Activated naive CD8-positive, alpha-beta T cell treated with anti-CD3 and anti-CD28 coated beads, Interleukin-2, amount 50 U/mL, for 24 hours (primary cell): ENCODE measurements around the gene CCR9.
A peak's percentile ranks its signal among the peaks of the same experiment; 100 is the strongest.
"Not testable (repeated sequence)": the region's sequence is repeated elsewhere in the genome, so short reads cannot be mapped to it uniquely, and the experiment has no call there.

Experiments
- ATAC-seq: fragments of 150-1000 bp; cut with Tn5 transposase; one replicate; pipeline ENCODE4 v1.10.0; 2021
- DNase-seq: peaks from one replicate; pipeline ENCODE4 v3.0.0; 2021
- H3K27ac Mint-ChIP-seq: one replicate; pipeline ENCODE4 v1.8.0; 2021; ENCODE audit warnings: mild to moderate bottlenecking, mixed read lengths
- H3K27me3 Mint-ChIP-seq: one replicate; pipeline ENCODE4 v1.8.0; 2021; ENCODE audit warnings: mixed read lengths
- H3K36me3 Mint-ChIP-seq: one replicate; pipeline ENCODE4 v1.8.0; 2021; ENCODE audit warnings: low read depth, mixed read lengths
- H3K4me1 Mint-ChIP-seq: one replicate; pipeline ENCODE4 v1.8.0; 2021; ENCODE audit warnings: mixed read lengths
- H3K4me3 Mint-ChIP-seq: one replicate; pipeline ENCODE4 v1.8.0; 2021; ENCODE audit warnings: mild to moderate bottlenecking, moderate library complexity, mixed read lengths
- H3K9me3 Mint-ChIP-seq: one replicate; pipeline ENCODE4 v1.8.0; 2021; ENCODE audit warnings: mixed read lengths

Gene CCR9

GRCh38 chr3:45885979-45886705, at the start of gene CCR9:
TSS of gene CCR9 (plus strand) at chr3:45886543. CDS start at chr3:45894934, 8,391 bp downstream.
- DNase-seq: no peak
- H3K36me3 Mint-ChIP-seq: no peaks in the 10 kb centered on the region
- H3K9me3 Mint-ChIP-seq: no peaks in the 10 kb centered on the region
- ATAC-seq: no peak
- H3K4me1 Mint-ChIP-seq: peaks cover 26% of the 10 kb centered on the region
- H3K27ac Mint-ChIP-seq: no peak within 1 kb of the TSS
- H3K27me3 Mint-ChIP-seq: peaks cover 39% of the 10 kb centered on the region
- no peak within 1 kb of the TSS for H3K4me3 Mint-ChIP-seq

- DNase-seq (no peak), ATAC-seq (no peak)
- Mint-ChIP-seq H3K27ac (no peak overlapping the region), H3K36me3 (peaks cover 2% of the 10 kb centered on the region), H3K9me3 (no peaks in the 10 kb centered on the region), H3K4me3 (no peak overlapping the region), H3K4me1 (peaks cover 16% of the 10 kb centered on the region), H3K27me3 (no peaks in the 10 kb centered on the region)
Observed at GRCh38 chr3:45838466-45838865, 47.9 kb upstream of the CCR9 start.

- peaks cover 4% of the 10 kb centered on the region for H3K27me3 Mint-ChIP-seq
- no peaks in the 10 kb centered on the region for H3K9me3 Mint-ChIP-seq
Observed at GRCh38 chr3:45841420-45841756, 45.0 kb upstream of the CCR9 start.

GRCh38 chr3:45841757-45842491, 44.4 kb upstream of the CCR9 start, which contains the start of gene LZTFL1:
TSS of gene LZTFL1 (minus strand) at chr3:45842119. CDS start at chr3:45841991, 128 bp downstream.
- peak within 1 kb of the TSS; percentile 80 for H3K27ac Mint-ChIP-seq
- ATAC-seq (peak; percentile 91), DNase-seq (peak; percentile 88)
- H3K36me3 Mint-ChIP-seq: no peaks in the 10 kb centered on the region
- no peaks in the 10 kb centered on the region for H3K9me3 Mint-ChIP-seq
- H3K27me3 Mint-ChIP-seq: peaks cover 5% of the 10 kb centered on the region
- peaks cover 16% of the 10 kb centered on the region for H3K4me1 Mint-ChIP-seq
- H3K4me3 Mint-ChIP-seq: peak within 1 kb of the TSS; percentile 85

More at GRCh38 chr3:45841420-45841756, 45.0 kb upstream of the CCR9 start:
- H3K4me1 Mint-ChIP-seq: peaks cover 16% of the 10 kb centered on the region
- ATAC-seq (peak; percentile 8), DNase-seq (no peak)
- H3K27ac Mint-ChIP-seq: peak overlapping the region; percentile 80
- no peaks in the 10 kb centered on the region for H3K36me3 Mint-ChIP-seq
- peak overlapping the region; percentile 85 for H3K4me3 Mint-ChIP-seq

GRCh38 chr3:45842851-45843625, 43.3 kb upstream of the CCR9 start:
- H3K27me3 Mint-ChIP-seq: peaks cover 9% of the 10 kb centered on the region
- H3K4me3 Mint-ChIP-seq: peak overlapping the region; percentile 85
- H3K9me3 Mint-ChIP-seq: no peaks in the 10 kb centered on the region
- ATAC-seq (no peak), DNase-seq (no peak)
- H3K36me3 Mint-ChIP-seq: no peaks in the 10 kb centered on the region
- H3K27ac Mint-ChIP-seq: no peak overlapping the region
- H3K4me1 Mint-ChIP-seq: peaks cover 16% of the 10 kb centered on the region

GRCh38 chr3:45844616-45845015, 41.7 kb upstream of the CCR9 start:
- no peak overlapping the region for H3K27ac Mint-ChIP-seq
- H3K27me3 Mint-ChIP-seq: peaks cover 13% of the 10 kb centered on the region
- H3K9me3 Mint-ChIP-seq: no peaks in the 10 kb centered on the region
- ATAC-seq: no peak
- H3K36me3 Mint-ChIP-seq: no peaks in the 10 kb centered on the region
- H3K4me3 Mint-ChIP-seq: no peak overlapping the region
- DNase-seq: no peak
- H3K4me1 Mint-ChIP-seq: peaks cover 16% of the 10 kb centered on the region

- DNase-seq: no peak
- H3K36me3 Mint-ChIP-seq: no peaks in the 10 kb centered on the region
- ATAC-seq: no peak
- H3K4me3 Mint-ChIP-seq: no peak overlapping the region
- H3K27ac Mint-ChIP-seq: no peak overlapping the region
- H3K27me3 Mint-ChIP-seq: peaks cover 29% of the 10 kb centered on the region
- H3K9me3 Mint-ChIP-seq: no peaks in the 10 kb centered on the region
- H3K4me1 Mint-ChIP-seq: peaks cover 7% of the 10 kb centered on the region
Observed at GRCh38 chr3:45848392-45848791, 38.0 kb upstream of the CCR9 start.

GRCh38 chr3:45852828-45853227, 33.5 kb upstream of the CCR9 start:
- Mint-ChIP-seq H3K36me3 (no peaks in the 10 kb centered on the region), H3K4me1 (peaks cover 9% of the 10 kb centered on the region), H3K9me3 (peaks cover 5% of the 10 kb centered on the region), H3K4me3 (no peak overlapping the region), H3K27ac (no peak overlapping the region), H3K27me3 (peaks cover 45% of the 10 kb centered on the region)
- DNase-seq: no peak
- ATAC-seq: no peak

- Mint-ChIP-seq H3K27me3 (peaks cover 37% of the 10 kb centered on the region), H3K4me1 (peaks cover 17% of the 10 kb centered on the region)
- H3K36me3 Mint-ChIP-seq, H3K4me3 Mint-ChIP-seq, H3K27ac Mint-ChIP-seq, DNase-seq, ATAC-seq, H3K9me3 Mint-ChIP-seq: not testable (repeated sequence)
Observed at GRCh38 chr3:45856323-45856722, 30.0 kb upstream of the CCR9 start.

GRCh38 chr3:45857024-45857423, 29.3 kb upstream of the CCR9 start:
- Mint-ChIP-seq H3K27me3 (peaks cover 39% of the 10 kb centered on the region), H3K4me1 (peaks cover 17% of the 10 kb centered on the region)
- not testable (repeated sequence) for H3K4me3 Mint-ChIP-seq, H3K9me3 Mint-ChIP-seq, ATAC-seq, DNase-seq, H3K36me3 Mint-ChIP-seq, H3K27ac Mint-ChIP-seq

- Mint-ChIP-seq H3K4me3 (no peak overlapping the region), H3K9me3 (peaks cover 15% of the 10 kb centered on the region), H3K4me1 (peaks cover 10% of the 10 kb centered on the region), H3K36me3 (no peaks in the 10 kb centered on the region), H3K27me3 (peaks cover 51% of the 10 kb centered on the region), H3K27ac (no peak overlapping the region)
- no peak for ATAC-seq
- no peak for DNase-seq
Observed at GRCh38 chr3:45858809-45859543, 27.4 kb upstream of the CCR9 start.

GRCh38 chr3:45860481-45860880, 25.9 kb upstream of the CCR9 start:
- peaks cover 54% of the 10 kb centered on the region for H3K27me3 Mint-ChIP-seq

GRCh38 chr3:45861043-45861719, 25.2 kb upstream of the CCR9 start:
- no peak overlapping the region for H3K4me3 Mint-ChIP-seq

More at GRCh38 chr3:45860481-45860880, 25.9 kb upstream of the CCR9 start:
- Mint-ChIP-seq H3K9me3 (peaks cover 15% of the 10 kb centered on the region), H3K4me1 (peaks cover 20% of the 10 kb centered on the region), H3K27ac (no peak overlapping the region), H3K36me3 (no peaks in the 10 kb centered on the region), H3K4me3 (no peak overlapping the region)
- ATAC-seq (no peak), DNase-seq (no peak)

More at GRCh38 chr3:45861043-45861719, 25.2 kb upstream of the CCR9 start:
- H3K27me3 Mint-ChIP-seq: peaks cover 55% of the 10 kb centered on the region
- peaks cover 18% of the 10 kb centered on the region for H3K4me1 Mint-ChIP-seq
- peaks cover 13% of the 10 kb centered on the region for H3K9me3 Mint-ChIP-seq
- ATAC-seq (peak; percentile 50), DNase-seq (no peak)
- H3K36me3 Mint-ChIP-seq: no peaks in the 10 kb centered on the region
- no peak overlapping the region for H3K27ac Mint-ChIP-seq
